ENCODE data around the gene KAZN. TPM values are rescaled to one million over a fixed set of nuclear protein-coding genes. Genes with fewer than 3 reads are reported as not detected.

The KAZN gene
- total RNA-seq, 1 donor from 2014 or later: 1.1 TPM

GRCh38 chr1:14629363-14630014 lies 31.0 kb downstream of the KAZN start:
- H3K27ac Mint-ChIP-seq: no peak overlapping the region

GRCh38 chr1:14630986-14631385 lies 32.5 kb downstream of the KAZN start:
- Mint-ChIP-seq H3K27ac (no peak overlapping the region), H3K4me3 (no peak overlapping the region), H3K36me3 (ENCODE audit: low read depth) (no peaks in the 10 kb centered on the region), H3K9me3 (no peaks in the 10 kb centered on the region), H3K4me1 (no peaks in the 10 kb centered on the region), H3K27me3 (no peaks in the 10 kb centered on the region)
- intact Hi-C loops (cut with micrococcal nuclease): no loop called here
- no peak for DNase-seq

More at GRCh38 chr1:14629363-14630014, 31.0 kb downstream of the KAZN start:
- no peaks in the 10 kb centered on the region for H3K36me3 Mint-ChIP-seq (ENCODE audit: low read depth)
- H3K9me3 Mint-ChIP-seq: no peaks in the 10 kb centered on the region
- DNase-seq: no peak
- no peaks in the 10 kb centered on the region for H3K27me3 Mint-ChIP-seq
- H3K4me3 Mint-ChIP-seq: no peak overlapping the region
- no peaks in the 10 kb centered on the region for H3K4me1 Mint-ChIP-seq
- intact Hi-C loops (cut with micrococcal nuclease): no loop called here

- Mint-ChIP-seq H3K4me1 (no peaks in the 10 kb centered on the region), H3K4me3 (no peak overlapping the region), H3K27ac (no peak overlapping the region), H3K36me3 (ENCODE audit: low read depth) (no peaks in the 10 kb centered on the region), H3K9me3 (no peaks in the 10 kb centered on the region), H3K27me3 (no peaks in the 10 kb centered on the region)
- DNase-seq: no peak
- intact Hi-C loops (cut with micrococcal nuclease): no loop called here
Observed at GRCh38 chr1:14631421-14631820, 32.9 kb downstream of the KAZN start.

- H3K4me1 Mint-ChIP-seq: no peaks in the 10 kb centered on the region
- no peak overlapping the region for H3K27ac Mint-ChIP-seq
- intact Hi-C loops (cut with micrococcal nuclease): no loop called here
- no peaks in the 10 kb centered on the region for H3K9me3 Mint-ChIP-seq
- H3K36me3 Mint-ChIP-seq (ENCODE audit: low read depth): no peaks in the 10 kb centered on the region
- no peaks in the 10 kb centered on the region for H3K27me3 Mint-ChIP-seq
- no peak for DNase-seq
- no peak overlapping the region for H3K4me3 Mint-ChIP-seq
Observed at GRCh38 chr1:14634486-14634885, 36.0 kb downstream of the KAZN start.

GRCh38 chr1:14635421-14635820 lies 36.9 kb downstream of the KAZN start:
- no peak overlapping the region for H3K27ac Mint-ChIP-seq
- H3K9me3 Mint-ChIP-seq: no peaks in the 10 kb centered on the region
- H3K4me3 Mint-ChIP-seq: no peak overlapping the region
- intact Hi-C loops (cut with micrococcal nuclease): no loop called here
- H3K27me3 Mint-ChIP-seq: no peaks in the 10 kb centered on the region
- no peak for DNase-seq
- H3K36me3 Mint-ChIP-seq (ENCODE audit: low read depth): no peaks in the 10 kb centered on the region
- no peaks in the 10 kb centered on the region for H3K4me1 Mint-ChIP-seq

GRCh38 chr1:14636897-14637632 lies 38.6 kb downstream of the KAZN start:
- no peak overlapping the region for H3K4me3 Mint-ChIP-seq
- no peaks in the 10 kb centered on the region for H3K36me3 Mint-ChIP-seq (ENCODE audit: low read depth)
- intact Hi-C loops (cut with micrococcal nuclease): no loop called here
- no peaks in the 10 kb centered on the region for H3K27me3 Mint-ChIP-seq
- H3K27ac Mint-ChIP-seq: no peak overlapping the region
- H3K9me3 Mint-ChIP-seq: no peaks in the 10 kb centered on the region
- no peak for DNase-seq
- no peaks in the 10 kb centered on the region for H3K4me1 Mint-ChIP-seq

- Mint-ChIP-seq H3K4me1 (no peaks in the 10 kb centered on the region), H3K27me3 (no peaks in the 10 kb centered on the region), H3K4me3 (no peak overlapping the region), H3K27ac (no peak overlapping the region), H3K36me3 (ENCODE audit: low read depth) (no peaks in the 10 kb centered on the region), H3K9me3 (no peaks in the 10 kb centered on the region)
- intact Hi-C loops (cut with micrococcal nuclease): no loop called here
- no peak for DNase-seq
Observed at GRCh38 chr1:14639291-14640050, 41.0 kb downstream of the KAZN start.

GRCh38 chr1:14642712-14643111 lies 44.2 kb downstream of the KAZN start:
- Mint-ChIP-seq H3K36me3 (ENCODE audit: low read depth) (no peaks in the 10 kb centered on the region), H3K4me3 (no peak overlapping the region), H3K27ac (no peak overlapping the region), H3K9me3 (no peaks in the 10 kb centered on the region), H3K4me1 (no peaks in the 10 kb centered on the region), H3K27me3 (no peaks in the 10 kb centered on the region)
- intact Hi-C loops (cut with micrococcal nuclease): no loop called here
- DNase-seq: no peak

GRCh38 chr1:14646973-14647372 lies 48.5 kb downstream of the KAZN start:
- H3K27ac Mint-ChIP-seq: no peak overlapping the region
- no peaks in the 10 kb centered on the region for H3K4me1 Mint-ChIP-seq
- intact Hi-C loops (cut with micrococcal nuclease): no loop called here
- no peak for DNase-seq
- no peaks in the 10 kb centered on the region for H3K9me3 Mint-ChIP-seq
- H3K4me3 Mint-ChIP-seq: no peak overlapping the region
- H3K27me3 Mint-ChIP-seq: no peaks in the 10 kb centered on the region
- no peaks in the 10 kb centered on the region for H3K36me3 Mint-ChIP-seq (ENCODE audit: low read depth)

- Mint-ChIP-seq H3K36me3 (ENCODE audit: low read depth) (no peaks in the 10 kb centered on the region), H3K4me1 (no peaks in the 10 kb centered on the region), H3K4me3 (no peak overlapping the region), H3K27me3 (no peaks in the 10 kb centered on the region), H3K27ac (no peak overlapping the region), H3K9me3 (no peaks in the 10 kb centered on the region)
- intact Hi-C loops (cut with micrococcal nuclease): no loop called here
- no peak for DNase-seq
Observed at GRCh38 chr1:14647777-14648176, 49.3 kb downstream of the KAZN start.

- Mint-ChIP-seq H3K4me3 (no peak overlapping the region), H3K27ac (no peak overlapping the region), H3K36me3 (ENCODE audit: low read depth) (no peaks in the 10 kb centered on the region), H3K4me1 (no peaks in the 10 kb centered on the region), H3K27me3 (no peaks in the 10 kb centered on the region), H3K9me3 (no peaks in the 10 kb centered on the region)
- intact Hi-C loops (cut with micrococcal nuclease): no loop called here
- no peak for DNase-seq
Observed at GRCh38 chr1:14648391-14648790, 49.9 kb downstream of the KAZN start.

- no peaks in the 10 kb centered on the region for H3K9me3 Mint-ChIP-seq
- no peak for DNase-seq
- H3K27ac Mint-ChIP-seq: no peak overlapping the region
- H3K36me3 Mint-ChIP-seq (ENCODE audit: low read depth): no peaks in the 10 kb centered on the region
- no peak overlapping the region for H3K4me3 Mint-ChIP-seq
- no peaks in the 10 kb centered on the region for H3K27me3 Mint-ChIP-seq
- intact Hi-C loops (cut with micrococcal nuclease): no loop called here
- no peaks in the 10 kb centered on the region for H3K4me1 Mint-ChIP-seq
Observed at GRCh38 chr1:14648896-14649855, 50.7 kb downstream of the KAZN start.

GRCh38 chr1:14649976-14650375 lies 51.5 kb downstream of the KAZN start:
- no peaks in the 10 kb centered on the region for H3K27me3 Mint-ChIP-seq
- intact Hi-C loops (cut with micrococcal nuclease): no loop called here
- DNase-seq: no peak
- H3K4me1 Mint-ChIP-seq: no peaks in the 10 kb centered on the region
- no peak overlapping the region for H3K27ac Mint-ChIP-seq
- no peak overlapping the region for H3K4me3 Mint-ChIP-seq
- no peaks in the 10 kb centered on the region for H3K36me3 Mint-ChIP-seq (ENCODE audit: low read depth)
- no peaks in the 10 kb centered on the region for H3K9me3 Mint-ChIP-seq

All from activated CD4-positive, alpha-beta T cell treated with anti-CD3 and anti-CD28 coated beads, Interleukin-2, amount 10 ng/mL, durations not matched to agents 24 days and 14 days (primary cell).